WTC11 (cell line): ENCODE results near the gene FRYL.

Experiments
- CTCF ChIP-seq: fragments of 200-600 bp; IDR thresholded peaks from 2 replicates; pipeline ENCODE4 v1.8.0; 2022; ENCODE audit warnings: antibody characterized with exemption
- ELF4 ChIP-seq: sonication (generic); formaldehyde crosslinking; IDR thresholded peaks from 2 replicates; pipeline ENCODE4 v1.8.1; 2022; ENCODE audit warnings: low read depth, mild to moderate bottlenecking, moderate library complexity, missing genetic modification reagents
- IRF2 ChIP-seq: sonication (generic); formaldehyde crosslinking; IDR thresholded peaks from 2 replicates; pipeline ENCODE4 v1.8.0; 2022; ENCODE audit warnings: low read depth, missing genetic modification reagents, borderline replicate concordance
- MAX ChIP-seq: sonication (generic); formaldehyde crosslinking; IDR thresholded peaks from 2 replicates; pipeline ENCODE4 v1.8.0; 2022; ENCODE audit warnings: mild to moderate bottlenecking, missing genetic modification reagents
- NFYB ChIP-seq: sonication (generic); formaldehyde crosslinking; conservative IDR thresholded peaks from 2 replicates; pipeline ENCODE4 v1.8.0; 2022; ENCODE audit warnings: low read depth, missing genetic modification reagents
- STAT6 ChIP-seq: sonication (generic); formaldehyde crosslinking; conservative IDR thresholded peaks from 2 replicates; pipeline ENCODE4 v1.8.1; 2023; ENCODE audit warnings: mild to moderate bottlenecking, low read depth, missing genetic modification reagents, moderate library complexity
- ZNF138 ChIP-seq: sonication (generic); formaldehyde crosslinking; conservative IDR thresholded peaks from 2 replicates; pipeline ENCODE4 v1.8.1; 2022; ENCODE audit warnings: mild to moderate bottlenecking, moderate library complexity, missing genetic modification reagents

GRCh38 chr4:48506716-48507115 is 273.4 kb downstream of the FRYL start:
- TF ChIP-seq ZNF138 (CRISPR knock-in tag) (no peak), ELF4 (CRISPR knock-in tag) (no peak), STAT6 (no peak), NFYB (CRISPR knock-in tag) (no peak), CTCF (no peak), IRF2 (no peak), MAX (no peak)
